SK-N-SH (cell line): ENCODE results near the gene HIPK3. TPM values are rescaled to one million over a fixed set of nuclear protein-coding genes. Genes with fewer than 3 reads are reported as not detected.

Source experiments
- CTCF ChIA-PET: fragments of 300-600, 350-600 bp; formaldehyde crosslinking; extraction: SDS; loops from one replicate; lab custom pipeline; 2021; lab: Yijun Ruan, JAX
- POLR2A ChIA-PET: fragments of 350-600 bp; sonication (Branson Sonifier 250); formaldehyde crosslinking; extraction: SDS; loops from one replicate; lab custom pipeline; 2020; ENCODE audit warnings: antibody characterized with exemption, inconsistent platforms; lab: Yijun Ruan, JAX
- DNase-seq: peaks from one replicate; pipeline ENCODE4 v3.0.0; 2012
- H2AFZ ChIP-seq: fragments of 200-600 bp; sonication (generic); 2 replicates; pipeline ENCODE4 v1.8.1; 2016; ENCODE audit warnings: antibody characterized with exemption, mild to moderate bottlenecking, low read depth
- H3F3A ChIP-seq: fragments of 200-600 bp; sonication (generic); replicated peaks from 2 replicates; pipeline ENCODE3; 2016; ENCODE audit warnings: antibody characterized with exemption, mild to moderate bottlenecking; ENCODE audit not compliant: insufficient read depth
- H3K27ac ChIP-seq, 2 experiments: fragments of 200-500 bp in 1 of 2; fragments of 200-600 bp in 1 of 2; sonication (Bioruptor generic) in 1 of 2; sonication (generic), shearing (Covaris generic) in 1 of 2; 2 replicates each; pipeline versions ENCODE4 v1.5.1 to v1.6.1; 2014 to 2016; ENCODE audit warnings: low read depth in 2 of 2, inconsistent platforms in 1 of 2, low read length in 1 of 2, mild to moderate bottlenecking in 1 of 2, mixed read lengths in 1 of 2
- H3K27me3 ChIP-seq: fragments of 200-600 bp; sonication (generic), shearing (Covaris generic); 2 replicates; pipeline ENCODE4 v1.6.1; 2016; ENCODE audit warnings: mixed run types; ENCODE audit not compliant: insufficient read depth
- H3K36me3 ChIP-seq, 2 experiments: fragments of 200-500 bp in 1 of 2; fragments of 200-600 bp in 1 of 2; sonication (Bioruptor generic) in 1 of 2; sonication (generic) in 1 of 2; replicated peaks in 1 of 2; 2 replicates each; pipeline versions ENCODE3 to v1.5.1; 2014 to 2016; ENCODE audit warnings: low read length in 1 of 2, mild to moderate bottlenecking in 1 of 2; ENCODE audit not compliant: insufficient read depth in 2 of 2, control insufficient read depth in 1 of 2
- H3K4me1 ChIP-seq, 2 experiments: fragments of 200-500 bp in 1 of 2; fragments of 200-600 bp in 1 of 2; sonication (Bioruptor generic) in 1 of 2; sonication (generic), shearing (Covaris generic) in 1 of 2; 2 replicates each; pipeline versions ENCODE4 v1.5.1 to v1.6.1; 2014 to 2016; ENCODE audit warnings: low read depth in 1 of 2, low read length in 1 of 2, mixed run types in 1 of 2; ENCODE audit not compliant: insufficient read depth in 2 of 2, control insufficient read depth in 1 of 2
- H3K4me2 ChIP-seq: fragments of 200-600 bp; sonication (generic), shearing (Covaris generic); 2 replicates; pipeline ENCODE4 v1.6.1; 2017; ENCODE audit warnings: mixed run types
- H3K4me3 ChIP-seq, 2 experiments: fragments of 200-500 bp in 1 of 2; fragments of 200-600 bp in 1 of 2; sonication (Bioruptor generic) in 1 of 2; sonication (generic), shearing (Covaris generic) in 1 of 2; 2 replicates each; pipeline versions ENCODE4 v1.5.1 to v1.8.1; 2014 to 2016; ENCODE audit warnings: low read depth in 2 of 2, inconsistent platforms in 1 of 2, low read length in 1 of 2, mild to moderate bottlenecking in 1 of 2, mixed read lengths in 1 of 2, moderate library complexity in 1 of 2
- H3K79me2 ChIP-seq: fragments of 200-600 bp; sonication (generic); 2 replicates; pipeline ENCODE4 v1.8.1; 2017; ENCODE audit warnings: mild to moderate bottlenecking; ENCODE audit not compliant: insufficient read depth
- H3K9ac ChIP-seq: fragments of 200-600 bp; sonication (generic); 2 replicates; pipeline ENCODE4 v1.6.1; 2017; ENCODE audit warnings: mixed run types
- H3K9me2 ChIP-seq: fragments of 200-600 bp; sonication (generic); 2 replicates; pipeline ENCODE4 v1.6.1; 2017; ENCODE audit warnings: mixed run types
- H3K9me3 ChIP-seq: fragments of 200-600 bp; sonication (generic); 2 replicates; pipeline ENCODE4 v1.6.1; 2017; ENCODE audit warnings: mixed run types, mild to moderate bottlenecking, moderate library complexity
- H4K20me1 ChIP-seq: fragments of 200-600 bp; sonication (generic); 2 replicates; pipeline ENCODE4 v1.6.1; 2017; ENCODE audit warnings: mild to moderate bottlenecking, mixed run types; ENCODE audit not compliant: insufficient read depth
- ELF1 ChIP-seq: IDR thresholded peaks from 2 replicates; pipeline ENCODE4 v1.4.0; 2012
- EP300 ChIP-seq, 2 experiments: IDR thresholded peaks; 2 replicates each; pipeline versions ENCODE4 v1.4.0 to v1.6.1; 2012; ENCODE audit warnings: borderline replicate concordance in 1 of 2, low read depth in 1 of 2, low read length in 1 of 2
- EZH2phosphoT487 ChIP-seq: fragments of 200-600 bp; sonication (generic); IDR thresholded peaks from 2 replicates; pipeline ENCODE4 v1.6.1; 2017; ENCODE audit warnings: low read depth, mixed run types, mild to moderate bottlenecking, antibody characterized with exemption, moderate library complexity, borderline replicate concordance
- FOSL2 ChIP-seq: IDR thresholded peaks from 2 replicates; pipeline ENCODE4 v1.4.0; 2012; ENCODE audit warnings: low read depth, mild to moderate bottlenecking, moderate library complexity, borderline replicate concordance
- FOXM1 ChIP-seq: IDR thresholded peaks from 2 replicates; pipeline ENCODE4 v1.4.0; 2012; ENCODE audit warnings: low read depth, mild to moderate bottlenecking
- GABPA ChIP-seq: IDR thresholded peaks from 2 replicates; pipeline ENCODE4 v1.4.0; 2012; ENCODE audit warnings: low read depth, mild to moderate bottlenecking
- GATA2 ChIP-seq: sonication (generic); formaldehyde crosslinking; IDR thresholded peaks from 2 replicates; pipeline ENCODE4 v1.5.0; 2020; ENCODE audit warnings: mild to moderate bottlenecking, missing genetic modification reagents
- IRF3 ChIP-seq: fragments of 150-350 bp; IDR thresholded peaks from 2 replicates; pipeline ENCODE4 v1.6.1; 2016; ENCODE audit warnings: mild to moderate bottlenecking, low read depth, low read length
- MEF2A ChIP-seq: IDR thresholded peaks from 2 replicates; pipeline ENCODE4 v1.4.0; 2012; ENCODE audit warnings: low read depth, borderline replicate concordance
- NFIC ChIP-seq: IDR thresholded peaks from 2 replicates; pipeline ENCODE4 v1.4.0; 2012; ENCODE audit warnings: borderline replicate concordance
- NRF1 ChIP-seq: IDR thresholded peaks from 2 replicates; pipeline ENCODE4 v1.6.1; 2012; ENCODE audit warnings: low read depth, mild to moderate bottlenecking, low read length
- PBX3 ChIP-seq: IDR thresholded peaks from 2 replicates; pipeline ENCODE4; 2012
- RAD21 ChIP-seq: IDR thresholded peaks from 2 replicates; pipeline ENCODE4 v1.6.1; 2012; ENCODE audit warnings: mild to moderate bottlenecking, low read length
- RCOR1 ChIP-seq: fragments of 150-350 bp; IDR thresholded peaks from 2 replicates; pipeline ENCODE4 v1.6.1; 2017; ENCODE audit warnings: antibody characterized with exemption, low read length
- RFX5 ChIP-seq: IDR thresholded peaks from 2 replicates; pipeline ENCODE4 v1.6.1; 2012; ENCODE audit warnings: mild to moderate bottlenecking, improper control_type of control experiment, low read length
- TAF1 ChIP-seq: IDR thresholded peaks from 2 replicates; pipeline ENCODE4 v1.6.1; 2012; ENCODE audit warnings: low read depth, mild to moderate bottlenecking, low read length, moderate library complexity, borderline replicate concordance
- TCF12 ChIP-seq: IDR thresholded peaks from 2 replicates; pipeline ENCODE4 v1.4.0; 2012
- USF1 ChIP-seq: IDR thresholded peaks from 2 replicates; pipeline ENCODE4 v1.4.0; 2012; ENCODE audit warnings: low read depth, borderline replicate concordance
- USF2 ChIP-seq: fragments of 150-350 bp; IDR thresholded peaks from 2 replicates; pipeline ENCODE4 v1.6.1; 2017; ENCODE audit warnings: antibody characterized with exemption, low read length, low read depth, borderline replicate concordance
- YY1 ChIP-seq: IDR thresholded peaks from 2 replicates; pipeline ENCODE4 v1.4.0; 2012; ENCODE audit warnings: low read depth, mild to moderate bottlenecking
- ZBTB33 ChIP-seq: IDR thresholded peaks from 2 replicates; pipeline ENCODE4 v1.4.0; 2012; ENCODE audit warnings: low read depth, borderline replicate concordance
- WGBS: methylation state at CpG from one replicate; pipeline ENCODE4 v1.1.6; 2017; ENCODE audit warnings: low lambda C conversion rate; 5-methylcytosine and 5-hydroxymethylcytosine counted together
- polyA plus RNA-seq, 3 experiments: library from polyadenylated mRNA; depleted of rRNA; stranded (reverse); fragments of >200 nt; gene quantifications; 2 replicates each; pipeline ENCODE4 v1.2.3, GENCODE V29; 2012
- TF ChIP-seq, protein P1 (sequence below): IDR thresholded peaks from 2 replicates; pipeline ENCODE4 v1.4.0; 2012; ENCODE audit warnings: low read depth

The HIPK3 gene
- polyA plus RNA-seq, 1 of the 3 experiments (the other 2 are of a cell fraction): 5.2 TPM

DNA sequence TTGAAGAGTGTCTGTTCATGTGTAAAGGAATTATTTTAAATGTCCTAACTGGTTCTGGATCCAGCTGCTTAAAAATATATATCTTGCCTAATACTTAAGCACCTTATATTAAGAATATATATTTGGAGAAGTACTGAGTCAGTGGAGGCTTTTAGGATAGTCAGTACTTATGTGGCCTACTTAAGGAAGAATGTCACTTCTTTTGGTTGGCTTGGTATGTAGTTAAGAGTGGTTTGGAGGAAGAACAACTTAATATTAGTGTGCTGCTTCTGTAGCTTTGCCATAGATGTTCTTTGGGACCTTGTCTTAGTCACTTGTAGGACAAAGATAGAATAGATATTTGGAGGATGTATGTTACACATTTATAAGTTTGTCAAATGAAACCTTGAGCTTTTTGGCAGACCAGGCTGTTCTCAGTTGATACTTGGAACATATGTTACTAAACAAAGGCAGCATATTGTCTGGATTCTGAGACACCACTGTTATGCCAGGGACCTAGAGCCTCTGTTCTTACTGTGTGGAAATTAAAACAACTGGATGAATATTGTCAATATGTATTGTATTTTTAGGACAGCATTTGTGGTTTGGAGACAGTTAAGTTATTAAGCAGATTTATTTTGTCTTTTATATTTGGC is 4.9 kb downstream of the HIPK3 start:
- TF ChIP-seq GABPA (no peak), NRF1 (no peak), NFIC (no peak), GATA2 (CRISPR knock-in tag) (no peak), RCOR1 (no peak), YY1 (no peak)
- H3K27ac ChIP-seq: 0 out of 4 replicates have a peak overlapping the region, but pooled peaks of 1 of the 2 experiments have one; percentile 24

DNA sequence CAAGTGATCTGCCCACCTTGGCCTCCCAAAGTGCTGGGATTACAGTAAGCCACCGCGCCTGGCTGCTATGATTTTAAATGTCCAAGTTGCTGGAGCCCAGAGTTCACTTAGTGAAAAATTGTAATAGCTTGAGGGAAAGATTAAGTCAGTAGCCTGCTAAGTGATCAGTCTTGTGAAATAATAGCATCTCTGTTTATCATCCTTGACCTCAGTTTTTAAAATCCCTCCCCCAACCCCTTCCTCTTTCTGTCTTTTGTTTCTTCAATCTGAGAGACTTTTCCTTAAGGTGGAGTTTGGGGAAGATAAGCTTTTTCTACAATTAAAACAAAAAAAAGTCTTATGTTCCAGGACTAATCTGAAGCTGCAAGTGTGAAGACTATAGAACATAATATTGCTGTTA is 6.4 kb downstream of the HIPK3 start:
- CTCF ChIA-PET: interaction anchor here (0.7 to 1.7 kb wide), 2 partner anchors 66 to 1645 kb away, joined by 3 to 4 read pairs; no protein-coding TSS in a partner anchor
- 97% methylated on average over 2 of the region's 2 CpGs for WGBS
- H3K27ac ChIP-seq: no peak overlapping the region
- DNase-seq: no peak
- H3K9me2 ChIP-seq: no peaks in the 10 kb centered on the region
- no peaks in the 10 kb centered on the region for H3K36me3 ChIP-seq
- H3K9me3 ChIP-seq: no peaks in the 10 kb centered on the region
- POLR2A ChIA-PET: no interaction called here
- TF ChIP-seq IRF3 (no peak), TAF1 (no peak), NFIC (no peak), NRF1 (no peak), PBX3 (no peak), FOSL2 (no peak), EZH2phosphoT487 (no peak), ZBTB33 (no peak), RFX5 (no peak), FOXM1 (no peak), RAD21 (no peak), RCOR1 (no peak), USF2 (no peak), EP300 (IDR thresholded peaks at IDR 0.05; ENCODE audit: borderline replicate concordance in 1 of 2, low read depth in 1 of 2, low read length in 1 of 2) (no peak), ELF1 (no peak), USF1 (no peak), TCF12 (no peak), MEF2A (no peak)
- TF ChIP-seq, protein P1, sequence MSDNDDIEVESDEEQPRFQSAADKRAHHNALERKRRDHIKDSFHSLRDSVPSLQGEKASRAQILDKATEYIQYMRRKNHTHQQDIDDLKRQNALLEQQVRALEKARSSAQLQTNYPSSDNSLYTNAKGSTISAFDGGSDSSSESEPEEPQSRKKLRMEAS: no peak
- TF ChIP-seq, all 33 proteins: peak for 0
- H3K27me3 ChIP-seq: no peaks in the 10 kb centered on the region
- H2AFZ ChIP-seq: no peak overlapping the region
- H3F3A ChIP-seq: peaks cover 18% of the 10 kb centered on the region
- peaks cover 99% of the 10 kb centered on the region for H3K79me2 ChIP-seq
- H4K20me1 ChIP-seq: peaks cover 93% of the 10 kb centered on the region
- H3K4me3 ChIP-seq: no peak overlapping the region
- H3K4me1 ChIP-seq: peaks cover 17 to 40% of the 10 kb centered on the region in 2 experiments; a peak in 3 of 4 replicates
- no peak overlapping the region for H3K9ac ChIP-seq
- H3K4me2 ChIP-seq: no peak overlapping the region

More for the DNA sequence above, 4.9 kb downstream of the HIPK3 start:
- no peak overlapping the region for H2AFZ ChIP-seq
- H3K4me3 ChIP-seq: no peak overlapping the region
- CTCF ChIA-PET: interaction anchor here (1.6 to 1.7 kb wide), 2 partner anchors 67 kb away, joined by 4 to 5 read pairs; no protein-coding TSS in a partner anchor
- H3K36me3 ChIP-seq: no peaks in the 10 kb centered on the region
- H3K79me2 ChIP-seq: peaks cover 92% of the 10 kb centered on the region
- no peak overlapping the region for H3K9ac ChIP-seq
- H4K20me1 ChIP-seq: peaks cover 84% of the 10 kb centered on the region
- H3K9me3 ChIP-seq: no peaks in the 10 kb centered on the region
- DNase-seq: no peak
- H3K9me2 ChIP-seq: no peaks in the 10 kb centered on the region
- peaks cover 17 to 40% of the 10 kb centered on the region in 2 experiments; a peak in 3 of 4 replicates for H3K4me1 ChIP-seq
- H3K27me3 ChIP-seq: no peaks in the 10 kb centered on the region
- POLR2A ChIA-PET: no interaction called here
- H3K4me2 ChIP-seq: no peak overlapping the region; the same call in 1 of the 2 replicates
- peaks cover 23% of the 10 kb centered on the region for H3F3A ChIP-seq
